Smooth muscle cell (in vitro differentiated cells): ENCODE measurements around the gene EHMT2. TPM values are rescaled to one million over a fixed set of nuclear protein-coding genes. Genes with fewer than 3 reads are reported as not detected.

Experiments
- DNase-seq: peaks from one replicate; lab custom pipeline; 2025; ENCODE audit not compliant: unreplicated experiment; lab: John Stamatoyannopoulos, UW
- H2AFZ ChIP-seq: fragments of 200-600 bp; sonication (generic); 2 replicates; pipeline ENCODE4 v1.6.0; 2016; ENCODE audit warnings: antibody characterized with exemption, low read depth, mild to moderate bottlenecking
- H3F3A ChIP-seq: fragments of 200-600 bp; sonication (generic); 2 replicates; pipeline ENCODE4 v1.6.0; 2017; ENCODE audit warnings: antibody characterized with exemption, low read depth
- H3K27ac ChIP-seq: fragments of 200-600 bp; sonication (generic); 2 replicates; pipeline ENCODE4 v1.5.1; 2016; ENCODE audit warnings: low read depth, mild to moderate bottlenecking
- H3K27me3 ChIP-seq: fragments of 200-600 bp; sonication (generic); 2 replicates; pipeline ENCODE4 v1.6.1; 2016; ENCODE audit warnings: low read depth, mild to moderate bottlenecking
- H3K36me3 ChIP-seq: fragments of 200-600 bp; sonication (generic); 2 replicates; pipeline ENCODE4 v1.5.1; 2016; ENCODE audit warnings: low read depth
- H3K4me1 ChIP-seq: fragments of 200-600 bp; sonication (generic); 2 replicates; pipeline ENCODE4 v1.5.1; 2016; ENCODE audit warnings: low read depth
- H3K4me2 ChIP-seq: fragments of 200-600 bp; sonication (generic); 2 replicates; pipeline ENCODE4 v1.6.0; 2016; ENCODE audit warnings: mild to moderate bottlenecking
- H3K4me3 ChIP-seq: fragments of 200-600 bp; sonication (generic); 2 replicates; pipeline ENCODE4 v1.5.1; 2016; ENCODE audit warnings: mild to moderate bottlenecking
- H3K79me2 ChIP-seq: fragments of 200-600 bp; sonication (generic); 2 replicates; pipeline ENCODE4 v1.6.0; 2016; ENCODE audit warnings: low read depth, mild to moderate bottlenecking
- H3K9ac ChIP-seq: fragments of 200-600 bp; sonication (generic); 2 replicates; pipeline ENCODE4 v1.6.0; 2016; ENCODE audit warnings: low read depth
- H3K9me3 ChIP-seq: fragments of 200-600 bp; sonication (generic); replicated peaks from 2 replicates; pipeline ENCODE4 v1.5.1; 2016; ENCODE audit warnings: low read depth
- H4K20me1 ChIP-seq: fragments of 200-600 bp; sonication (generic); 2 replicates; pipeline ENCODE4 v1.6.0; 2016; ENCODE audit warnings: low read depth
- CTCF ChIP-seq: fragments of 200-600 bp; sonication (generic); IDR thresholded peaks from 2 replicates; pipeline ENCODE4 v1.5.1; 2017; ENCODE audit warnings: borderline replicate concordance, mild to moderate bottlenecking, antibody characterized with exemption; ENCODE audit not compliant: insufficient read depth, poor library complexity, severe bottlenecking
- WGBS: methylation state at CpG from one replicate; pipeline ENCODE4 v1.1.7; 2016; ENCODE audit warnings: low lambda C conversion rate; 5-methylcytosine and 5-hydroxymethylcytosine counted together
- polyA plus RNA-seq: library from polyadenylated mRNA; unstranded; fragments of >200 nt; fragmentation: Nextera tagmentation; extraction: Ambion mirVana; gene quantifications from 2 replicates; pipeline ENCODE4 v1.2.1, GENCODE V29; 2016
- total RNA-seq: library from RNA; depleted of rRNA; stranded (reverse); fragments of >200 nt; gene quantifications from 2 replicates; pipeline ENCODE4 v1.2.3, GENCODE V29; 2014

The EHMT2 gene
- total and polyA plus RNA-seq, 2 experiments from 2014 or later, result 17.6 to 33.9 TPM

GRCh38 chr6:31892821-31893220 lies 4.7 kb downstream of the EHMT2 start:
- no peak overlapping the region for H3K9ac ChIP-seq
- H3K27ac ChIP-seq, result no peak overlapping the region
- 95% methylated on average over 6 of the region's 6 CpGs for WGBS
- no peaks in the 10 kb centered on the region for H3K79me2 ChIP-seq
- no peak overlapping the region for H3K4me2 ChIP-seq
- no peak overlapping the region for H3K4me3 ChIP-seq
- no peaks in the 10 kb centered on the region for H4K20me1 ChIP-seq
- H2AFZ ChIP-seq, result no peak overlapping the region
- DNase-seq, result no peak
- no peaks in the 10 kb centered on the region for H3F3A ChIP-seq
- H3K4me1 ChIP-seq, result no peaks in the 10 kb centered on the region
- no peaks in the 10 kb centered on the region for H3K27me3 ChIP-seq
- no peak for TF ChIP-seq CTCF
- no peaks in the 10 kb centered on the region for H3K9me3 ChIP-seq
- H3K36me3 ChIP-seq, result no peaks in the 10 kb centered on the region

GRCh38 chr6:31889331-31889972 lies 8.0 kb downstream of the EHMT2 start:
- DNase-seq, result no peak
- no peaks in the 10 kb centered on the region for H3K36me3 ChIP-seq
- WGBS, result 100% methylated on average over 3 of the region's 3 CpGs

GRCh38 chr6:31888276-31889258 lies 8.9 kb downstream of the EHMT2 start:
- H3K79me2 ChIP-seq, result no peaks in the 10 kb centered on the region

More at GRCh38 chr6:31889331-31889972, 8.0 kb downstream of the EHMT2 start:
- H3K4me1 ChIP-seq, result no peaks in the 10 kb centered on the region
- H2AFZ ChIP-seq, result no peak overlapping the region
- no peak overlapping the region for H3K27ac ChIP-seq
- H3F3A ChIP-seq, result no peaks in the 10 kb centered on the region
- no peaks in the 10 kb centered on the region for H3K79me2 ChIP-seq
- no peaks in the 10 kb centered on the region for H3K27me3 ChIP-seq
- no peak overlapping the region for H3K9ac ChIP-seq
- no peak overlapping the region for H3K4me3 ChIP-seq
- no peak for TF ChIP-seq CTCF
- no peaks in the 10 kb centered on the region for H4K20me1 ChIP-seq
- no peak overlapping the region for H3K4me2 ChIP-seq
- H3K9me3 ChIP-seq, result no peaks in the 10 kb centered on the region

More at GRCh38 chr6:31888276-31889258, 8.9 kb downstream of the EHMT2 start:
- TF ChIP-seq CTCF, result peak; percentile 70
- Histone ChIP-seq H3F3A (no peaks in the 10 kb centered on the region), H2AFZ (no peak overlapping the region), H3K27ac (no peak overlapping the region), H4K20me1 (no peaks in the 10 kb centered on the region), H3K4me3 (no peak overlapping the region), H3K36me3 (no peaks in the 10 kb centered on the region), H3K4me1 (no peaks in the 10 kb centered on the region), H3K9me3 (no peaks in the 10 kb centered on the region), H3K27me3 (no peaks in the 10 kb centered on the region), H3K9ac (no peak overlapping the region), H3K4me2 (no peak overlapping the region)
- 93% methylated on average over 29 of the region's 43 CpGs for WGBS
- DNase-seq, result no peak
